Esophagus squamous epithelium (tissue), 5 donors: ENCODE data around the gene HYLS1. TPM values are rescaled to one million over a fixed set of nuclear protein-coding genes. Genes with fewer than 3 reads are reported as not detected.
A peak's percentile ranks its signal among the peaks of the same experiment; 100 is the strongest.

Source experiments
- DNase-seq: peaks from one replicate; lab custom pipeline; 2025; lab: John Stamatoyannopoulos, UW
- H3K27ac ChIP-seq, 4 donors: fragments of 200-600 bp; sonication (generic); one replicate each; pipeline ENCODE4 v1.5.1; 2016 to 2019; ENCODE audit warnings: mild to moderate bottlenecking in 1 of 4
- H3K27me3 ChIP-seq, 4 donors: fragments of 200-600 bp; sonication (generic); 1 replicate in 3 of 4; 2 replicates in 1 of 4; pipeline versions ENCODE4 v1.5.1 to v1.6.0; 2017 to 2021; ENCODE audit warnings: antibody characterized with exemption in 1 of 4
- H3K36me3 ChIP-seq, 3 donors: fragments of 200-600 bp; sonication (generic); one replicate each; pipeline ENCODE4 v1.5.1; 2016 to 2019
- H3K4me1 ChIP-seq, 3 donors: fragments of 200-600 bp; sonication (generic); one replicate each; pipeline ENCODE4 v1.5.1; 2017 to 2019
- H3K4me3 ChIP-seq, 4 donors: fragments of 200-600 bp; sonication (generic); 1 replicate in 3 of 4; 2 replicates in 1 of 4; pipeline ENCODE4 v1.5.1; 2016 to 2019; ENCODE audit warnings: mild to moderate bottlenecking in 2 of 4, moderate library complexity in 1 of 4
- H3K9me3 ChIP-seq, 3 donors: fragments of 200-600 bp; sonication (generic); one replicate each; pipeline ENCODE4 v1.5.1; 2016 to 2019
- POLR2A ChIP-seq, 4 donors: fragments of 450-650 bp; IDR thresholded peaks; one replicate each; pipeline ENCODE4 v1.6.1; 2017; ENCODE audit warnings: antibody characterized with exemption in 4 of 4, mild to moderate bottlenecking in 4 of 4, moderate library complexity in 3 of 4
- WGBS, 2 donors: methylation state at CpG; one replicate each; pipeline ENCODE4 v1.1.5; 2018; 5-methylcytosine and 5-hydroxymethylcytosine counted together
- intact Hi-C: fragments of 100-400 bp; cut with DNase I; formaldehyde crosslinking; loops from one replicate; pipeline ENCODE4 v1.15.0; 2022
- total RNA-seq, 4 donors: library from RNA; depleted of rRNA; stranded (reverse); fragments of >200 nt; gene quantifications; one replicate each; pipeline ENCODE4 v1.1.0, GENCODE V29; 2016
- TF ChIP-seq, protein P1 (sequence below), 6 experiments: fragments of 450-650 bp in 4 of 6; fragments of 200-600 bp in 2 of 6; sonication (generic) in 2 of 6; IDR thresholded peaks; one replicate each; pipeline ENCODE4 v1.5.1; 2016 to 2019; ENCODE audit warnings: antibody characterized with exemption in 6 of 6, mild to moderate bottlenecking in 4 of 6, moderate library complexity in 4 of 6
- donor health status: DM: yes; HTN: yes; CAD: no.

The HYLS1 gene
- total RNA-seq, 4 donors from 2014 or later: 1.4 to 5.0 (median 4.0) TPM

GRCh38 chr11:125869521-125869920, 17.9 kb upstream of the HYLS1 start:
- TF ChIP-seq, protein P1, sequence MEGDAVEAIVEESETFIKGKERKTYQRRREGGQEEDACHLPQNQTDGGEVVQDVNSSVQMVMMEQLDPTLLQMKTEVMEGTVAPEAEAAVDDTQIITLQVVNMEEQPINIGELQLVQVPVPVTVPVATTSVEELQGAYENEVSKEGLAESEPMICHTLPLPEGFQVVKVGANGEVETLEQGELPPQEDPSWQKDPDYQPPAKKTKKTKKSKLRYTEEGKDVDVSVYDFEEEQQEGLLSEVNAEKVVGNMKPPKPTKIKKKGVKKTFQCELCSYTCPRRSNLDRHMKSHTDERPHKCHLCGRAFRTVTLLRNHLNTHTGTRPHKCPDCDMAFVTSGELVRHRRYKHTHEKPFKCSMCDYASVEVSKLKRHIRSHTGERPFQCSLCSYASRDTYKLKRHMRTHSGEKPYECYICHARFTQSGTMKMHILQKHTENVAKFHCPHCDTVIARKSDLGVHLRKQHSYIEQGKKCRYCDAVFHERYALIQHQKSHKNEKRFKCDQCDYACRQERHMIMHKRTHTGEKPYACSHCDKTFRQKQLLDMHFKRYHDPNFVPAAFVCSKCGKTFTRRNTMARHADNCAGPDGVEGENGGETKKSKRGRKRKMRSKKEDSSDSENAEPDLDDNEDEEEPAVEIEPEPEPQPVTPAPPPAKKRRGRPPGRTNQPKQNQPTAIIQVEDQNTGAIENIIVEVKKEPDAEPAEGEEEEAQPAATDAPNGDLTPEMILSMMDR (IDR thresholded peaks at IDR 0.05): no peak
- no peak for TF ChIP-seq POLR2A (IDR thresholded peaks at IDR 0.05)
- no peak for DNase-seq
- H3K9me3 ChIP-seq: no peaks in the 10 kb centered on the region
- H3K27ac ChIP-seq: no peak overlapping the region
- H3K27me3 ChIP-seq: no peaks in the 10 kb centered on the region
- H3K36me3 ChIP-seq: no peaks in the 10 kb centered on the region
- no peaks in the 10 kb centered on the region for H3K4me1 ChIP-seq
- no peak overlapping the region for H3K4me3 ChIP-seq
- intact Hi-C loops: no loop called here
- 66 to 73% methylated on average over 2 of the region's 2 CpGs for WGBS, 2 donors

GRCh38 chr11:125871391-125872137, 15.9 kb upstream of the HYLS1 start:
- Histone ChIP-seq H3K27me3 (no peaks in the 10 kb centered on the region), H3K4me1 (no peaks in the 10 kb centered on the region), H3K9me3 (no peaks in the 10 kb centered on the region), H3K36me3 (no peaks in the 10 kb centered on the region), H3K27ac (no peak overlapping the region), H3K4me3 (no peak overlapping the region)
- TF ChIP-seq POLR2A (IDR thresholded peaks at IDR 0.05): no peak
- TF ChIP-seq, protein P1 (IDR thresholded peaks at IDR 0.05): peak in 3 of 6 experiments; percentile 20 to 44 (median 20)
- intact Hi-C loops: no loop called here
- 68 to 74% methylated on average over 9 to 10 of the region's 10 CpGs for WGBS, 2 donors
- DNase-seq: no peak

DNA sequence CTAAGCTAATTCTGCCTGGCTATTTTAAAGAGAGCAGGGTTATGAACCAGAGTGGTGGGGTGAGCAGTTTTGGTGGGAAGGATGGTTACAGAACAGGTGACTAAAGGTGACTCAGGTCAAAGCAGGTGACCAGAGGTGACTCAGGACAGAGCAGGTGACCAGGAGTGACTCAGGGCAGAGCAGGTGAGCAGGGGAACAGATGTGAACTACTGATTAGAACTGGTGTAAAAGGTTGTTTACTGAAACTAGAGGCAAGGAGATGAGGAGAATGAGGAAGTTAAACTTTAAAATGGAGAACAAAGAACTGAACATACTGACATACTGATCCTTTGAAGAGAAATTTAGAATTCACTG, 15.4 kb upstream of the HYLS1 start:
- no peaks in the 10 kb centered on the region for H3K4me1 ChIP-seq
- H3K4me3 ChIP-seq: no peak overlapping the region
- TF ChIP-seq, protein P1 (IDR thresholded peaks at IDR 0.05): no peak
- TF ChIP-seq POLR2A (IDR thresholded peaks at IDR 0.05): no peak
- no peaks in the 10 kb centered on the region for H3K27me3 ChIP-seq
- no peaks in the 10 kb centered on the region for H3K9me3 ChIP-seq
- DNase-seq: no peak
- H3K36me3 ChIP-seq: no peaks in the 10 kb centered on the region
- no peak overlapping the region for H3K27ac ChIP-seq
- intact Hi-C loops: no loop called here

DNA sequence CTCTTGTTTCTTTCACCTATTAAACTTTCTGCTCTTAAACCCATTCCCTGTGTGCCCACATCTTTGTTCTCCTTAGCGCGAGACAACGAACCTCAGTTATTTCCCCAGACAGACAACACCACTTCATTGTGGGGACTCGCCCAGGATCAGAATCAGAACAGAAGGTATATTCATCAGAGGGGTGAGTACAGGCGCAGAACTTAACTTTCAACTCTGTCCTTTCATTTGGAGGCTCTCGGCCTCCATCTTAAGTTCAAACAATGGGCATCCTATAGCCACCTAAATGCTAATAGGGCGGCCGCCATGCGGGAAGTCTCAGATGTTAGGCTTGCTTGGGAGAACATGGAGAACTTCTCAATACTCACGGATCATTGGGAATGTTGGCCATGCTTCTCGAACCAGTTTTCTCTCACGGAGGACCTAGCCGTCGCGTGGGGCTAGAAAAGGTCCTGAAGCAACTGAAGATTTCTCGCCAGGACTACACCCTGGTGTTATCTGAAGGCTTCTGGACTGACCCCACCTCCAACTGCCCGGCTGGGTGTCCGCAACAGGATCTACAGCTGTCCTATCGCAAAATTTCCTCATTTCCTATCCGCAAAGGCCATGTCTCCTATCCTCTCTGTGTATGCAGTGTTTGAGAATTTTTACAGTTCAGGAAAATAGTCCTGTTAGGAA, 13.4 kb upstream of the HYLS1 start:
- intact Hi-C loops: no loop called here
- no peaks in the 10 kb centered on the region for H3K36me3 ChIP-seq

More for the DNA sequence above, 13.4 kb upstream of the HYLS1 start:
- H3K27me3 ChIP-seq: no peaks in the 10 kb centered on the region
- no peak for DNase-seq
- WGBS, 2 donors: 84 to 86% methylated on average over 10 to 20 of the region's 20 CpGs
- no peak overlapping the region for H3K4me3 ChIP-seq
- no peak overlapping the region for H3K27ac ChIP-seq
- H3K9me3 ChIP-seq: no peaks in the 10 kb centered on the region
- no peak for TF ChIP-seq POLR2A (IDR thresholded peaks at IDR 0.05)
- TF ChIP-seq, protein P1 (IDR thresholded peaks at IDR 0.05): no peak
- no peaks in the 10 kb centered on the region for H3K4me1 ChIP-seq
